Skin epidermis (tissue), 12 donors: ENCODE results near the gene PIGH.
"Not testable (repeated sequence)": the region's sequence is repeated elsewhere in the genome, so short reads cannot be mapped to it uniquely, and the experiment has no call there.

Source experiments
- H3K27ac ChIP-seq, 21 experiments: fragments of 200-600 bp; sonication (generic) in 11 of 21; one replicate each; pipeline ENCODE4 v1.5.0; 2020; ENCODE audit warnings: mild to moderate bottlenecking in 3 of 21, inconsistent platforms in 2 of 21, moderate library complexity in 2 of 21
- H3K4me3 ChIP-seq, 7 experiments: fragments of 200-600 bp; sonication (generic) in 2 of 7; one replicate each; pipeline ENCODE4 v1.5.0; 2020; ENCODE audit warnings: inconsistent platforms in 2 of 7, mild to moderate bottlenecking in 2 of 7, moderate library complexity in 1 of 7

The PIGH gene

DNA sequence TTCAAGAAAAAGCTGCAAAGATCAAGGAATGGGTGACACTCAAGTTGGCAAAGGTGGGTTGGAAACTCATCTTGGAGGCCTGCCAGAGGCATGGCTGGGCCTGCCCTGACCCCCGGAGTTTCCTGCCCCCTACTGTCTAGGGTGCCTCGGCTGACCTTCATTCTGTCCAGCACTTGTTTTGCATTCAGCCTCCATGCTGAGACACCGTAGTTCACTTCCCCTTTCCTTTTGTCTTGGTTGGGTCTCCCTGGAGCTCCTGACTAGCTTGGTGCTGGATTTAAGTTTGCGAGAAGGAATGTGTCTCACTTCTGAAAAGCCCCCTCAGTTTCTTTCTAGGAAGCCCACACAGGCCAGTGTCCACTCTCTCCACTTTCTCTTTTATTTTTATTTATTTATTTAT, 40.4 kb downstream of the PIGH start:
- Histone ChIP-seq H3K27ac (no peak overlapping the region), H3K4me3 (no peak overlapping the region)

DNA sequence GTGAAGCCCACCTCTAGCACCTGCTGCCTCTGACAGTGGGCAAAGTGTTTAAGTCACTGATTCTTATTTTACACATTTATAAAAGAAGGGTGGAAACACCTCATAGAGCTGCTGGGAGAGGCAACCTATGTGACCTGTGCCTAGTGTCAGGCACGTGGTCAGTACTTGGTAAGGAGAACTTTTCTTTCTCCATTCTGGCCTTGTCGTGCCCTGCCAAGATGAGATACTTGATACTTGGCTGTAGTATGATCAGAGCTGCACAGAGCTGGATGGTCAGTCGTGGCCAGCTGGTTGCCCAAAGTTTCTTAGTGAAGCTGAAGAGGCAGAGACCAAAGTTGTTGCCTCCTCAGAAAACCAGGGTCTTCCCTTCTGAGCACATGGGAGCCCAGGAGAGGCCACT, 42.4 kb downstream of the PIGH start:
- Histone ChIP-seq H3K4me3 (no peak overlapping the region), H3K27ac (no peak overlapping the region)

DNA sequence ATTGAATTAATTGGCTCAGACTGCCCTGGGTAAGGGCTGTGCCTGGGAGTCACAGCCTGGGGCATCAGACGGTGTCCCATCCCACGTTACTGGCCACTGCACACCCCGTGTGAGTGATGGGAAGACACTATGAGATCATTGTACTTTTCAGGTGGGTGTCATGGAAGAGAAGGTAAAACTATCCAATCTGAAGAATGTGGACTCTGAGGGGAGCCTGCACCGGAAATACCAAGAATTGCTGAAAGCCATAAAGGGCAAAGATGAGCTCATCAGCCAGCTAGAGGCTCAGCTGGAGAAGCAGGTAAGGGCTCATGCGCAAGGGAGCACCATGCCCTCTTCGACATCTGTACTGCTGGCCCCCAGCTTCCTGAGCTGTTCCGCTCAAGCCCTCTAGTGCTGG, 43.0 kb downstream of the PIGH start:
- Histone ChIP-seq H3K4me3 (no peak overlapping the region), H3K27ac (no peak overlapping the region)

GRCh38 chr14:67556671-67557070, 43.4 kb downstream of the PIGH start:
- Histone ChIP-seq H3K4me3 (no peak overlapping the region), H3K27ac (no peak overlapping the region)

DNA sequence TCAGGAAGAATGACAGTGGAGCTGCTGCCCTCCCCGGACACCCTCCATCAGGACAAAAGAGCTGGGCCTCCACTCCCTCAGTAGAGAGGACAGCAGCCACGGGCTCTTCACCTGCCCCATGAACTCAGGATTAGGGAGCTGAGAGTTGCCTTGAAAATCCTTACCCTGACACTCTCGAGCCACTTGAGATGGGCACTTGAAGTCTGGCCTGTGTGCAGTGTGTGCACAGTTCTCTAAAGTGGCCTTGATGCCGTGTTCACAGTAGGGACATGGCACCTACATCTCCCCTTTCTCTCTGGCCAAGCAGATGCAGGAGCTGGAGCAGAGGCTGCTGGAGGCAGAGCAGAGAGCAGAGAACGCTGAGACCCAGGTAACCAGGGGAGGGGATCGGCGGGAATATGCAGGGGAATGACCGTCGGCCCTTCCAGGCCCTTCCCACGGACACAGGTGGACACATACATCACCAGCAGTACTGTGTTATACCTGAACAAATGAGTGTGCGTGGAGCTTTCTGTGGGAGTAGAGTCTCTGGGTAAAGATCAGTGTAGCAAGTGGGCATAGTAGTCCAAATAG, 44.5 kb downstream of the PIGH start:
- H3K27ac ChIP-seq: no peak overlapping the region
- no peak overlapping the region for H3K4me3 ChIP-seq

GRCh38 chr14:67554341-67554740, 45.7 kb downstream of the PIGH start:
- Histone ChIP-seq H3K27ac (no peak overlapping the region), H3K4me3 (no peak overlapping the region)

- no peak overlapping the region for H3K4me3 ChIP-seq
- H3K27ac ChIP-seq: no peak overlapping the region
Measured at GRCh38 chr14:67553547-67553946, 46.5 kb downstream of the PIGH start.

- no peak overlapping the region for H3K27ac ChIP-seq
- H3K4me3 ChIP-seq: no peak overlapping the region
Measured at GRCh38 chr14:67551940-67552339, 48.1 kb downstream of the PIGH start.

GRCh38 chr14:67551123-67551522, 48.9 kb downstream of the PIGH start:
- no peak overlapping the region for H3K4me3 ChIP-seq
- H3K27ac ChIP-seq: no peak overlapping the region

GRCh38 chr14:67549734-67550133, 50.3 kb downstream of the PIGH start:
- H3K27ac ChIP-seq: no peak overlapping the region
- H3K4me3 ChIP-seq: no peak overlapping the region

DNA sequence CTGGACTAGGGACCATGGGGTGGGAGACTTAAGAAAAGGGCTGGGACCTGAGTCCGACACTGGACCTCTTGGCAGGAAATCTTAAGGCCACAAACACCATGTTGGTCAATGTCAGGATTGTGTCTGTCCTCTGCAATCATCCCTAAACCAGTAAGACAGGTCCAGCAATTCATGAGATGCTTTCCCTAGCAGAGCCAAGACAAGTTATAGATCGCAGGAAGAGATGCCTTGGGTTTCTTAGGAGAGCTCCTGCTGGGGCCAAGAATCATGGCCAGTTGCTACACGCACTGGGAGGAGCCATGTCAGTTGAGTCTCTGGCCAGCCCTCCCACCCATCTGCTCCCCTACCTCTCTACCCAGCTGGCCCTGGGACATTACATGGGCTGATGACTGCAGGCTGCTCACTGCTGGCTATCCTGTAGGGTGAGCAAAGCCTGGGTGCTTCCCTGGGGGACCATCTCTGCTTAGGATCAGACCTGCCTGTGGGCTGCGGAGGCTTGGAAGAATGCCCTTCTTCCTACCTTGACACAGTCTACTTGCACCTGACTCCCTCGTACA, 52.8 kb downstream of the PIGH start:
- Histone ChIP-seq H3K4me3 (no peak overlapping the region), H3K27ac (peak overlapping the region in 4 of 21 experiments; percentile 1 to 50 (median 41))

GRCh38 chr14:67544590-67544989, 55.5 kb downstream of the PIGH start:
- Histone ChIP-seq H3K4me3 (no peak overlapping the region), H3K27ac (no peak overlapping the region)

GRCh38 chr14:67542620-67543019, 57.4 kb downstream of the PIGH start:
- not testable (repeated sequence) for H3K27ac ChIP-seq

GRCh38 chr14:67541448-67542387, 58.4 kb downstream of the PIGH start:
- Histone ChIP-seq H3K4me3 (no peak overlapping the region), H3K27ac (no peak overlapping the region)

More at GRCh38 chr14:67542620-67543019, 57.4 kb downstream of the PIGH start:
- not testable (repeated sequence) for H3K4me3 ChIP-seq
